ENCODE results near the gene HBP1.

- TF ChIP-seq CTCF (conservative IDR thresholded peaks at IDR 0.05; ENCODE audit: low read length) (no peak), EZH2phosphoT487 (IDR thresholded peaks at IDR 0.05; ENCODE audit: borderline replicate concordance, low read depth, low read length) (no peak)
These were observed 21.3 kb downstream of the HBP1 start for GRCh38 chr7:107190090-107190489.

Measured in OCI-LY7 (cell line).